Activated CD8-positive, alpha-beta memory T cell treated with anti-CD3 and anti-CD28 coated beads, Interleukin-2, amount 50 U/mL, for 1 hour (primary cell): ENCODE measurements around the gene NECTIN2.

Experiments
- DNase-seq: peaks from one replicate; pipeline ENCODE4 v3.0.0-alpha.2; 2020; ENCODE audit errors: extremely low read depth

Gene NECTIN2

DNA sequence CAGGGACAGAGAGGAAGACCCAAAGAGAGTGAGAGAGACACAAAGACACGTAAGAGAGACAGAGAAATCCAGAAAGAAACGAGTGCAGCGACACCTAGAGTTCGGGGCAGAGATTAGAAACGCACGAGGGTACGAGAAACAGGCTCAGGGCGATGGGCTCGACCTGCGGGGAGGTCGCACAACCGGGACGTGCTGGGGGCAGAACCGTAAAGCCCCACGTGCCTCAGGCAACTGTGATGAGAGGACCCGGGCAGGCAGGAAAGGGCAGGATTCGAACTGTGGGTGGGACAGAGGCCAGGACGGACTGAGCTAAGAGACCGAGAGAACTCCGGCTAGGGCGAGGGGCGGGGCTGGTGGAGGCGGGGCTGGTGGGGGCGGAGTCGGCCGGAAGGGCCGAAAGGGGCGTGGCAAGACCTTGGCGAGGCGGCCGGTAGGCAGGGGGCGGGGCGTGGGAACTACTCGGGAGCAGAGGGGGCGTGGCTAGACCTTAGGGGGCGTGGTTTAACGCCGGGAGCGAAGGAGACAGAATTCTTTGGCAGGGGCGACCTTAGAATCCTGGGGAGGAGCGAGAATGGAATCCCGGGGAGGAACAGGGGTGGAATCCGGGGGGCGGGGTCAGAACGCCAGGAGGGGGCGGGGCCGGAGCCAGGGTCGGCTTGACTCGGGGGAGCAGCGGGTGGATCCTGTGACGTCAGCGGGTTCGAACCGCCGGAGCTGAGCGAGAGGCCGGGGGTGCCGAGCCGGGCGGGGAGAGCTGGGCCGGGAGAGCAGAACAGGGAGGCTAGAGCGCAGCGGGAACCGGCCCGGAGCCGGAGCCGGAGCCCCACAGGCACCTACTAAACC lies at the start of gene NECTIN2:
Gene NECTIN2 (plus strand): TSS at position 686 of the 843 bp plus-strand sequence. CDS start 229 bp downstream, outside the sequence.
- DNase-seq, result peak; percentile 43

- no peak for DNase-seq
Observed at GRCh38 chr19:44796701-44797115, 49.4 kb upstream of the NECTIN2 start.

- DNase-seq, result no peak
Observed at GRCh38 chr19:44799627-44800346, 46.3 kb upstream of the NECTIN2 start.

- DNase-seq, result peak; percentile 36
Observed at GRCh38 chr19:44800461-44800860, 45.6 kb upstream of the NECTIN2 start.

DNA sequence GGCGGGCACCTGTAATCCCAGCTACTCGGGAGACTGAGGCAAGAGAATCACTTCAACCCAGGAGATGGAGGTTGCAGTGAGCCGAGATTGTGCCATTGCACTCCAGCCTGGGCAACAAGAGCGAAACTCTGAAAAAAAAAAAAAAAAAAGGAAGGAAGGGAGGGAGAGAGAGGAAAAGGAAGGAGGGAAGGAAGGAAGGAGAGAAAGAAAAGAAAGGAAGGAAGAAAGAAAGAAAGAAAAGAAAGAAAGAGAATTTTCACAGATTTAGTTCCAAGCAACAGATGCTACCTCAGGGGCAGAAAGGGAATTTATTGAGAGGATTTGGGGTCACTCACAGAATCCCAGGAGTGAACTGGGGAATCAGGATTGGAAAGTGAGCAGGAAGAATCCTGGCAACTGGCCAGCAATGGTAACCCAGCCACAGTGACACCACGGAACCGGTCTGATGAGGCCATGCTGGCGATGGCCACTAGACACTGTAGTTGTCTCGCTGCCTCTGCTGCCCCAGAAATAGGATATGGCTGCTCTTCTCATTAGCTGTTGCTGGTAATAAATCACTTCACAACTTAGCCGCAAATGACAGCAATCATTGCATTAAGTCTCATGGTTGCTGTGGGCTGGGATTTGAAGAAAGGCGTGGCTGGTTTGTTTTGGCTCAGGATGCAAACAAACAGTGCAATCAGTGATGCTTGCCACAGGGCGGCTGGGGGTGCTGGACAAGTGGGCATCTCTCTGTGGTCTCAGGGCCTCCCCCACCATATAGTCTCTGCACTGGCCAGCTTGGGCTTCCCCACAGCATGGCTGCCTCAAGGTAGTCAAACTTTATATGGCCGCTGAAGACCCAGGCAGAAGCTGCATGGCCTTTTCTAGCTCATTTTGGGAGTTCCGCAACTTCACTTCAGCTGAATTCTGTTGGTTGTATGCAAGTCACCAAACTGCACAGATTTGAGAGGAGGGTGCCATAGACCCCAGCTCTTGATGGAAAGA lies 42.4 kb upstream of the NECTIN2 start:
- DNase-seq, result no peak

- DNase-seq, result no peak
Observed at GRCh38 chr19:44806291-44806690, 39.8 kb upstream of the NECTIN2 start.

DNA sequence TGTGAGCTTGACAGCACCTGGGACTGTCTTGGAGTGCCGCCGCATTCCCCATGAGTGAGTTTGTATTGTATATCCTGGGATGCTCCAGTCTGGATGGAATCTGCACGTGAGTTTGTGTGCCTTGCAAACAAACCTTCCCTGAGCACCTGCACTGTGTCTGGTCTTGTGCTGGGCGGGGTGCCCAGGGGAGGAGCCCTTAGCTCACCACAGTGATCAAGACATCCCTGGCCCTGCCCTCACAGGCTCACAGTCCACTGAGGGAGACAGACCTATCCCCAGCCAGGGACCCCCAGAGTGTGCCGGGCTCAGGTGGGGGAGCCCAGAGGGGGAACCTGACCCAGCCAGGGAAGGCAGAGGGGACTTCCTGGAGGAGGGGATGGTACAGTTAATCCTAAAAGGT lies 38.9 kb upstream of the NECTIN2 start:
- DNase-seq, result no peak

GRCh38 chr19:44807652-44808462 lies 38.2 kb upstream of the NECTIN2 start:
- DNase-seq, result no peak

DNA sequence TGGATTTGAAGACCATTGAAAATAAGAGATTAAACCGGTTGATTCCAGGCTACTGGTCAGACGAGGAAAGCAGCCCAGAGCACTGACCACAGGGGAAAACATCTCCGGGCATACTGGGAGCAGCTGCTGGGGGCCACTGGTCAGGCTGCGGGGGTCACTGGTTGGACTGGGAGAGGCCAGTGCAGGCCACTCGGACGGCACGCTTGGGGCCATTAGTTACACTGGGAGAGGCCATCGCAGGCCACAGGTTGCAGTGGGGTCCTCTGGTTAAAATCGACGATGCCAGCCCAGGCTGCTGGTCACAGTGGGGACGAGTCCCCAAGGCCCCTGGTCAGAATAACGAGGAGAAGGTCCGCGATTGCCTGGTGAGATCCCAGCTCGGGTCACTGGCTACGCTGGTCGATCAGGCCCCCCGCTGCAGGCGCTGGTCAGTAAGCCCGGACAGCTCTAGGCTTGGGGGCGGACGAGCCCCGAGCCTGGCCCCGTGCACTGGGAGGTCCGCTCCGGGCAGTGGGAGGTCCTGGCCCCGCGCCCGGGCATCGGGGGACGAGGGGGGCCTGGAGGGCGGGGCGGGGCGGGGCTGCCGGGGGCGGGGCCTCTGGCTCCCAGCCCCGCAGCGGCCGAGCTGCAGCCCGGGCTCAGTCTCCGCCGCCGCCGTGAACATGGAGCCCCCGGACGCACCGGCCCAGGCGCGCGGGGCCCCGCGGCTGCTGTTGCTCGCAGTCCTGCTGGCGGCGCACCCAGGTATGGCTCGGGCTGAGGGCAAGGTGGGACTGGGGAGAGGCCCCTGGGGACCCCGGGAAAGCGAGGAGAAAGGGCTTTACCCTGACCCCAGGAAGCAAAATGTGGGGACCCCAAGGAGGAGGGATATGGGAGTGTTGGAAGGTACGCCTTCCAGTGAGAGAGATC lies 37.4 kb upstream of the NECTIN2 start, which contains the start of gene BCAM:
Gene BCAM (plus strand): TSS at position 641 of the 909 bp plus-strand sequence. CDS start 22 bp downstream, at position 663.
- DNase-seq, result no peak

DNA sequence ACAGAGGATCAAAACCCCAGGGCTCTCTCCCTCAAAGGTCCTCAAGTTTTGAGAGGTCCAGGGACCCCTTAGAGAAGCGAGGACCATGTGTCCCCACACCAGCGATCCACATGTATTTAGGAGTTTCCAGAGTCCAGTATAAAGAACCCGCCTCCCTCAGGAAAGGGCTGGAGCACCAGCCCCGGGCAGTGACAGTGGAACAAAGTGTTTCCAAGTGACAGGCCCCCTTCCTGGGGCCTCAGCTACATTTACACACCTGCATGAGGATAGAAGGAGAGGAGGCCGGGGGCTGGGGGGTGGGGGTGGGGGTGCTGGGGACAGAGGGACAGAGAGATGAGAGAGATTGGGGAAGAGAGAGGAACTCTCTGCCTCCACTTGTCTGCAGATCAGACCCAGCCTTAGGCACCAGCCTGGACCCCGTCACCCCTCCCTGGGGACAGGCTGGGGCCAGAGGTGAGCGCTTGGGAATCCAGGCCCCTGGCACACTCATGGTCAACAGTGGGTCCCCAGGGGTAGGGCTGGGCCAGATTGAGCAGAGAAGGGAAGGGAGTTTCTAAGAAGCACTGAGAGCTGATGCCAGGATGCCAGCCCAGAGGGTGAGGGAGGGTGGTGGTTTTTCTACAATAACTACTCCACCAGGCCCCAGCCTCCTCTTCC lies 36.4 kb upstream of the NECTIN2 start:
- no peak for DNase-seq

DNA sequence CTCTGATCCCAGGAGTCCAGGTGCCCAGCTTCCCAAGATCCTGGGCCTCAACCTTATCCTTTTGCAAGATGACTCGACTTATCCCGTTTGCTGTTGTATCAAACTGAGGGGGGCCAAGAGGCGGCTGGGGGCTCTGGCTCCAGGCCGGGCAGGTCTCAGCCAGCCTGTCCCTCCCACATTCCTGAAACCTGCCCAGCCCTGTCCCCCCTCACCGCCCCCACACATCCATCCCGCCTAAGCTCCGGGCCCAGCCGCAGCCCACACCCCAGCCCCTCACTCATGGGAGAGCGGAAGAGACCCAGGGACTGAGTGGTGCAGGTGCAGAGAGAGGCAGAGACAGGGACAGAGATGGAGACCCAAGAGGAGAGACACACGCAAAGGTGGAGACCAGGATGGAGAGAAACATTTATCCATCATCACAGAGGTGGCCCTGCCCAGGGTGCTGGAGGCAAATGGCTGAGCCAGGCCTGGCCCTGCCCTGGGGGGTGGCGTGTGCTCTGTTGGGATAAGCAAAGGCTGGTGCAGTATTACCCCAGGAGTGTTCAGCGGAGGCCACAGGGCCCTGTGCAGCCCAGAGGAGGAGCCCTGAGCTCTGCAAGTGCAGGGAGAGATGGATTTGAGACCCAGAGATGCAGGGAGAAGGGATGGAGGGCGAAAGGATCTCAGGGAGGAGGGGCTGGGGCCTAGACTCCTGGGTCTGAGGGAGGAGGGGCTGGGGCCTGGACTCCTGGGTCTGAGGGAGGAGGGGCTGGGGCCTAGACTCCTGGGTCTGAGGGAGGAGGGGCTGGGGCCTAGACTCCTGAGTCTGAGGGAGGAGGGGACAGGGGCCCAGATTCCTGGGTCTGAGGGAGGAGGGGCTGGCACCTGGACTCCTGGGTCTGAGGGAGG lies 35.6 kb upstream of the NECTIN2 start:
- DNase-seq, result no peak

DNA sequence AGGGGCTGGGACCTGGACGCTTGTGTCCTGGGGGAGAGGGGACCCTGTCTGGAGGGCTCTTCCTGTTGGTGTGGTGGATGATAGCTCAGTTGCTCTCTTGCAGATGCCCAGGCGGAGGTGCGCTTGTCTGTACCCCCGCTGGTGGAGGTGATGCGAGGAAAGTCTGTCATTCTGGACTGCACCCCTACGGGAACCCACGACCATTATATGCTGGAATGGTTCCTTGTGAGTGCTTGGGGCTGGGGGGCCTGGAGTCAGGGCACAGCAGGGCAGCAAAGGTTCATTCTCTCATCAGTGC lies 35.0 kb upstream of the NECTIN2 start:
- no peak for DNase-seq

DNA sequence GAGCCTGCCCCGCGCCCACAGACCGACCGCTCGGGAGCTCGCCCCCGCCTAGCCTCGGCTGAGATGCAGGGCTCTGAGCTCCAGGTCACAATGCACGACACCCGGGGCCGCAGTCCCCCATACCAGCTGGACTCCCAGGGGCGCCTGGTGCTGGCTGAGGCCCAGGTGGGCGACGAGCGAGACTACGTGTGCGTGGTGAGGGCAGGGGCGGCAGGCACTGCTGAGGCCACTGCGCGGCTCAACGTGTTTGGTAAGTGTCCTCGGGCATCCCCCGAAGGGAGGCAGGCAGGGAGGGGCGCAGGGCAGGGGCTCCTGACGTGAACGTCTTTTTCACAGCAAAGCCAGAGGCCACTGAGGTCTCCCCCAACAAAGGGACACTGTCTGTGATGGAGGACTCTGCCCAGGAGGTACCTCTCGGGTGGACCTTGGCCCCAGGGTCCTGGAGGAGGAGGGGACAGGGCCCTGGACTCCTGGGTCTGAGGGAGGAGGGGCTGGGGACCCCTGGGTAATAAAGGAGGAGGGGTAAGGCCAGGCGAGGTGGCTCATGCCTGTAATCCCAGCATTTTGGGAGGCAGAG lies 33.9 kb upstream of the NECTIN2 start:
- no peak for DNase-seq

GRCh38 chr19:44813070-44813840 lies 32.8 kb upstream of the NECTIN2 start:
- no peak for DNase-seq

- DNase-seq, result no peak
Observed at GRCh38 chr19:44813841-44814470, 32.1 kb upstream of the NECTIN2 start.

DNA sequence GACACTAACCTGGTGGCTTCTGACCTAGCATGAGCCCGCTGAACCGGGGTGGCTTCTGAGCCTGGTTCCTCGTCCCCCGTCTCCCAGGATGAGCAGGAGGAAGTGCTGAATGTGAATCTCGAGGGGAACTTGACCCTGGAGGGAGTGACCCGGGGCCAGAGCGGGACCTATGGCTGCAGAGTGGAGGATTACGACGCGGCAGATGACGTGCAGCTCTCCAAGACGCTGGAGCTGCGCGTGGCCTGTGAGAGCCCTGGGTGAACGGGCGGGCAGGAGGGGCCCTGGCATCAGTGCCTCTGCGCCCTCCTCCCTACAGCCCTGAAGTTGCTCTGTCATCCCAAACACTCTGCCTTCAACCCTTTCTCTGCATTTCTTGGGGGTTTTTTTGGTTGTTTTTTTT lies 31.6 kb upstream of the NECTIN2 start:
- no peak for DNase-seq

GRCh38 chr19:44816301-44816700 lies 29.8 kb upstream of the NECTIN2 start:
- no peak for DNase-seq
